SK-N-SH (cell line): ENCODE measurements around the gene AKR7A2.

Experiments used
- CTCF ChIP-seq: fragments of 200-600 bp; sonication (generic); IDR thresholded peaks from 2 replicates; pipeline ENCODE4 v1.6.1; 2017; ENCODE audit warnings: antibody characterized with exemption, mild to moderate bottlenecking, moderate library complexity
- EP300 ChIP-seq, 2 experiments: IDR thresholded peaks; 2 replicates each; pipeline versions ENCODE4 v1.4.0 to v1.6.1; 2012; ENCODE audit warnings: borderline replicate concordance in 1 of 2, low read depth in 1 of 2, low read length in 1 of 2
- MAX ChIP-seq: IDR thresholded peaks from 2 replicates; pipeline ENCODE4 v1.4.0; 2012; ENCODE audit warnings: low read depth
- MXI1 ChIP-seq: IDR thresholded peaks from 2 replicates; pipeline ENCODE4 v1.6.1; 2012; ENCODE audit warnings: mild to moderate bottlenecking, low read depth, low read length, improper control_type of control experiment
- POLR2AphosphoS5 ChIP-seq: IDR thresholded peaks from 2 replicates; pipeline ENCODE4 v1.6.1; 2012; ENCODE audit warnings: low read depth, low read length
- RAD21 ChIP-seq: IDR thresholded peaks from 2 replicates; pipeline ENCODE4 v1.6.1; 2012; ENCODE audit warnings: mild to moderate bottlenecking, low read length
- REST ChIP-seq: IDR thresholded peaks from 2 replicates; pipeline ENCODE4 v1.6.1; 2012; ENCODE audit warnings: mild to moderate bottlenecking, low read depth, low read length, moderate library complexity
- TAF1 ChIP-seq: IDR thresholded peaks from 2 replicates; pipeline ENCODE4 v1.6.1; 2012; ENCODE audit warnings: low read depth, mild to moderate bottlenecking, low read length, moderate library complexity, borderline replicate concordance

GRCh38 chr1:19294638-19295037, 17.3 kb downstream of the AKR7A2 start:
- TF ChIP-seq REST (no peak), RAD21 (no peak), CTCF (no peak), TAF1 (no peak), MXI1 (no peak), EP300 (IDR thresholded peaks at IDR 0.05; ENCODE audit: borderline replicate concordance in 1 of 2, low read depth in 1 of 2, low read length in 1 of 2) (no peak), POLR2AphosphoS5 (no peak), MAX (no peak)
